A673 (cell line): Measurements from ENCODE around the gene AKR7A2.

Source experiments
- CTCF ChIP-seq: fragments of 300-800, 200-600 bp; sonication (generic); conservative IDR thresholded peaks from 2 replicates; pipeline ENCODE4 v1.5.1; 2017; ENCODE audit warnings: low read depth, mild to moderate bottlenecking, antibody characterized with exemption, low read length, moderate library complexity, mixed read lengths
- EZH2 ChIP-seq: fragments of 200-600 bp; sonication (generic); IDR thresholded peaks from 2 replicates; pipeline ENCODE4 v1.6.1; 2017; ENCODE audit warnings: borderline replicate concordance, low read depth, mild to moderate bottlenecking, mixed read lengths, antibody characterized with exemption, low read length; ENCODE audit not compliant: poor library complexity, severe bottlenecking

GRCh38 chr1:19344831-19345230 lies 32.9 kb upstream of the AKR7A2 start:
- TF ChIP-seq CTCF (no peak), EZH2 (no peak)
